HEK293 (cell line): ENCODE results near the gene ARHGAP25.

Experiments used
- TF ChIP-seq, protein P1 (sequence below): fragments of 450-650 bp; formaldehyde crosslinking; IDR thresholded peaks from 2 replicates; pipeline ENCODE4 v1.5.1; 2016; ENCODE audit warnings: missing biosample characterization, missing genetic modification characterization
- TF ChIP-seq, protein P2 (sequence below): sonication (generic); formaldehyde crosslinking; IDR thresholded peaks from 2 replicates; pipeline ENCODE4 v1.8.1; 2022; ENCODE audit warnings: mild to moderate bottlenecking, moderate library complexity, missing genetic modification reagents

GRCh38 chr2:68741238-68741637 is 6.6 kb downstream of the ARHGAP25 start:
- TF ChIP-seq, protein P1, sequence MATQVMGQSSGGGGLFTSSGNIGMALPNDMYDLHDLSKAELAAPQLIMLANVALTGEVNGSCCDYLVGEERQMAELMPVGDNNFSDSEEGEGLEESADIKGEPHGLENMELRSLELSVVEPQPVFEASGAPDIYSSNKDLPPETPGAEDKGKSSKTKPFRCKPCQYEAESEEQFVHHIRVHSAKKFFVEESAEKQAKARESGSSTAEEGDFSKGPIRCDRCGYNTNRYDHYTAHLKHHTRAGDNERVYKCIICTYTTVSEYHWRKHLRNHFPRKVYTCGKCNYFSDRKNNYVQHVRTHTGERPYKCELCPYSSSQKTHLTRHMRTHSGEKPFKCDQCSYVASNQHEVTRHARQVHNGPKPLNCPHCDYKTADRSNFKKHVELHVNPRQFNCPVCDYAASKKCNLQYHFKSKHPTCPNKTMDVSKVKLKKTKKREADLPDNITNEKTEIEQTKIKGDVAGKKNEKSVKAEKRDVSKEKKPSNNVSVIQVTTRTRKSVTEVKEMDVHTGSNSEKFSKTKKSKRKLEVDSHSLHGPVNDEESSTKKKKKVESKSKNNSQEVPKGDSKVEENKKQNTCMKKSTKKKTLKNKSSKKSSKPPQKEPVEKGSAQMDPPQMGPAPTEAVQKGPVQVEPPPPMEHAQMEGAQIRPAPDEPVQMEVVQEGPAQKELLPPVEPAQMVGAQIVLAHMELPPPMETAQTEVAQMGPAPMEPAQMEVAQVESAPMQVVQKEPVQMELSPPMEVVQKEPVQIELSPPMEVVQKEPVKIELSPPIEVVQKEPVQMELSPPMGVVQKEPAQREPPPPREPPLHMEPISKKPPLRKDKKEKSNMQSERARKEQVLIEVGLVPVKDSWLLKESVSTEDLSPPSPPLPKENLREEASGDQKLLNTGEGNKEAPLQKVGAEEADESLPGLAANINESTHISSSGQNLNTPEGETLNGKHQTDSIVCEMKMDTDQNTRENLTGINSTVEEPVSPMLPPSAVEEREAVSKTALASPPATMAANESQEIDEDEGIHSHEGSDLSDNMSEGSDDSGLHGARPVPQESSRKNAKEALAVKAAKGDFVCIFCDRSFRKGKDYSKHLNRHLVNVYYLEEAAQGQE (tag by site-specific recombination), result no peak
- TF ChIP-seq, protein P2, sequence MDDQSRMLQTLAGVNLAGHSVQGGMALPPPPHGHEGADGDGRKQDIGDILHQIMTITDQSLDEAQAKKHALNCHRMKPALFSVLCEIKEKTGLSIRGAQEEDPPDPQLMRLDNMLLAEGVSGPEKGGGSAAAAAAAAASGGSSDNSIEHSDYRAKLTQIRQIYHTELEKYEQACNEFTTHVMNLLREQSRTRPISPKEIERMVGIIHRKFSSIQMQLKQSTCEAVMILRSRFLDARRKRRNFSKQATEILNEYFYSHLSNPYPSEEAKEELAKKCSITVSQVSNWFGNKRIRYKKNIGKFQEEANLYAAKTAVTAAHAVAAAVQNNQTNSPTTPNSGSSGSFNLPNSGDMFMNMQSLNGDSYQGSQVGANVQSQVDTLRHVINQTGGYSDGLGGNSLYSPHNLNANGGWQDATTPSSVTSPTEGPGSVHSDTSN (CRISPR knock-in tag), result no peak
